Activated CD8-positive, alpha-beta memory T cell treated with anti-CD3 and anti-CD28 coated beads for 36 hours (primary cell): ENCODE data around the gene TTC7B. TPM values are rescaled to one million over a fixed set of nuclear protein-coding genes. Genes with fewer than 3 reads are reported as not detected.

ENCODE experiments used
- CTCF ChIA-PET: fragments of 350-600 bp; sonication (Branson Sonifier 250); formaldehyde crosslinking; loops from one replicate; lab custom pipeline; 2021; ENCODE audit warnings: antibody characterized with exemption; lab: Charles Lee
- POLR2A ChIA-PET: fragments of 350-600 bp; sonication (Branson Sonifier 250); formaldehyde crosslinking; loops from one replicate; lab custom pipeline; 2021; ENCODE audit warnings: antibody characterized with exemption; lab: Charles Lee
- total RNA-seq, 2 experiments: library from RNA; stranded (reverse); gene quantifications; one replicate each; pipeline ENCODE4 v1.2.3, GENCODE V29; 2021

The TTC7B gene
- total RNA-seq, 2 experiments from 2014 or later: 7.0 to 8.5 TPM

DNA sequence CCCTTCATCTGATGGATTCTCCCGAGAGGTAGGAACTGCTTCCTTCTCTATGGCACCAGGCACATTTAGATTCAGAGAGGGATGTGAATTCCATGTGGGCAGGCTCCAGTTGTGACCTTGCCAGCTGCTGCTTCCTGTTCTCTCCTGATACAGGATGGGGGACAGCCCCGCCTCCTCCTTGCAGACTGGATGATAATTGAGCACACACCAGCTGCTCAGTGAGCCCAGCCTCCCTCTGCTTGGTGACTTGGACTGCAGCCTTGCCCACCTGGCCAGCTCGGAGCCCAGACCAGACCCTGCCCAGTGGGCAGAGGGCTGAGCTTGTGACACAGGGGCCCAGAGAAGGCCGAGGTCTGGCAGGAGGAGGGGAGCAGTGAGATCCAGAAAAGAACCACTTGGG, 329.2 kb downstream of the TTC7B start:
- ChIA-PET POLR2A (no interaction called here), CTCF (no interaction called here)

DNA sequence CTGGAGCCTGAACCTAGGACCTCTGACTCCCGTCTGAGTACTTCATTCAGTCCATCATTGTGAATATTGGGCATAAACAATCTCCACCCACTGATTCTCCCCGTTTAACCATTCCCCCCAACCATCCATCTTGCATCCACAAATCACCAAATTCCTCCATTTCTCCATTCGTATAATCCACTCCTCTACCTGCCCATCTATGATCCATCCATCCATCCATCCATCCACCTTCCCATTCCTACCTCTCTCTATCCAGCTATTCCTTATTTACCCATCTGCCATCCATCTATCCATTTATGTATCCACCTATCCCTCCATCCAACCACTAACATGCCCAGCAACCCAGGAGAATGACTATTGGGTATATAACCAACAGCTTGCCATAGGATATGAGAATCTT, 331.9 kb downstream of the TTC7B start:
- CTCF ChIA-PET: no interaction called here
- POLR2A ChIA-PET: no interaction called here

DNA sequence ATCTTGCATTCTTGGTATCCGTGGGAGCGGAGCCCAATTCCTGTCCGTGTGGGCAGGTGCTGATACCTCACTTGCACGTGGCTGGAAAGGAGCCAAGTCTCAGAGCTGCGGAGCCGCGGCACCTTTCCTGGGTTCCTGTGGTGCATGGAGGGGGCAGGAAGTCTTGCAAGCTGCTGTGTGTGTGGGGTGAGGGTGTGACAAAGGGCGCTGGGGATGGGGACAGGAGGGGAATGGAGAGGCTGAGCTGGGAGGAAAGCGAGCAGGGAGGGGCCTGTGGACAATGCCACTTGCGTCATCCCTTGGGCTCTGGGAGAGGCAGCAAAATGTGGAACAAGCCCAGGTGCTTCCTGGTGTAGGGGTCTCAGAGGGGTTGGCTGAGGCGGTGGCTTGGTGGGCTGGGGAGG, 332.7 kb downstream of the TTC7B start:
- CTCF ChIA-PET: no interaction called here
- POLR2A ChIA-PET: no interaction called here

DNA sequence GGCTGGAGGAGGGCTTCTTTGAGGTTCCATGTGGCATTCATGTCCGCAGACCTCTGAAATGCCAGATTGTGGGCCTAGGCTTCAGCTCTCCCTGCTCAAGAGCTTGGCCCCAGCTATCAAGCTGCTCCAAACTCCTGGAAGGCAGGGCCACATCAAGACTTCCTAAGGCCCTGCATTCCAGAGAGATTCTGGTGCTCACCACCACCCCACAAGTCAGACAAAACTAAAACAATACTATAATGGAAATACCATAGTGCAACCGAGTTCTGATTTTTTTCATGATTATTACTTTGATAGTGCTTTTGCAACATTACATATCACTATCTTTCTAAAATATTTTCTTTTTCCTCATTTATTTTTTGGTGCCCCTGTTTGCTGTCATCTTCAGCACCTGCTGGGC, 333.1 kb downstream of the TTC7B start:
- ChIA-PET CTCF (no interaction called here), POLR2A (no interaction called here)

DNA sequence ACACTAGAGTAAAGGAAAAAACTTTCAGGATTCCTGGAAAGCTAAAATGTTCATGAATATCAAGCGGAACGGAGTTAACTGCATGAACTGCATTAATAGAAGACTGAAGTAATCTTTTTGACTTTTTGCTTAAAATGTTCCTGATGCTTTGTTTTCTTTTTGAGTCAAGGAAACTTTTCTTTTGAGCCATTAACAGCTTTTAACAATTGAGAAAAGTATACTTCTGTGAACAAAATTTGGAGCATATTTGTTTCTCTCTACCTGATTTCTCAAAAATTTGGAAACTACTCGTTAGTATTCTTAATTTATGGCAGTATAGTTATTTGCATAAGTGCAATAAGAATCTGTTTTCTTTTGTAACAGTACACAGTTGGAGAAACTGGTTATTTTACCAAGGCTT, 340.9 kb downstream of the TTC7B start:
- ChIA-PET CTCF (no interaction called here), POLR2A (no interaction called here)

Other genes with a start within 250 kb of the TTC7B start
- 10 to 100 TPM; 16.0 to 18.6 TPM for gene RPS6KA5, start 244.2 kb upstream of the TTC7B start, total RNA-seq